GM12878 (cell line): ENCODE measurements around the gene LARP7. TPM values are rescaled to one million over a fixed set of nuclear protein-coding genes. Genes with fewer than 3 reads are reported as not detected.

Source experiments
- ATAC-seq: fragments of 200-7000 bp; cut with Tn5 transposase; 3 replicates; pipeline ENCODE4 v1.9.1; 2020; ENCODE audit warnings: mild to moderate bottlenecking, moderate library complexity
- BruUV-seq: library from RNA; stranded (reverse); fragments of 400-500 nt; replicated peaks from 2 replicates; lab custom pipeline; 2021; lab: Mats Ljungman, UMichigan
- CTCF ChIA-PET: fragments of 300-600 bp; sonication (Branson Sonifier 250); formaldehyde crosslinking; extraction: SDS; loops from one replicate; lab custom pipeline; 2021; ENCODE audit warnings: inconsistent platforms; lab: Yijun Ruan, JAX
- POLR2A ChIA-PET: fragments of 350-600 bp; formaldehyde crosslinking; extraction: SDS; loops from one replicate; lab custom pipeline; 2021; ENCODE audit warnings: inconsistent platforms; lab: Charles Lee
- RAD21 ChIA-PET: fragments of 300-600 bp; sonication (Branson Sonifier 250); formaldehyde crosslinking; loops from one replicate; lab custom pipeline; 2023; ENCODE audit warnings: antibody characterized with exemption; ENCODE audit not compliant: unreplicated experiment; lab: Charles Lee
- SMC1A ChIA-PET: fragments of 300-600 bp; sonication (Branson Sonifier 250); formaldehyde crosslinking; loops from one replicate; lab custom pipeline; 2023; ENCODE audit not compliant: unreplicated experiment, uncharacterized antibody; lab: Charles Lee
- DNase-seq: peaks from one replicate; pipeline ENCODE4 v3.0.0-alpha.2; 2011; ENCODE audit warnings: low read depth, low spot score
- FAIRE-seq: peaks from 3 replicates; lab custom pipeline; 2011; peaks lifted over from hg19 to GRCh38; lab: Jason Lieb, UNC
- H2AFZ ChIP-seq: 2 replicates; pipeline ENCODE4 v1.6.0; 2011; ENCODE audit warnings: low read depth, low read length, control low read depth; ENCODE audit not compliant: control insufficient read depth
- H3K27ac ChIP-seq: 2 replicates; pipeline ENCODE4 v1.5.1; 2011; ENCODE audit warnings: control low read depth; ENCODE audit not compliant: control insufficient read depth, insufficient read depth
- H3K27me3 ChIP-seq, 2 experiments: replicated peaks in 1 of 2; 2 replicates each; pipeline versions ENCODE4 v1.6.0 to v1.6.1; 2011; ENCODE audit warnings: low read length in 1 of 2; ENCODE audit not compliant: control insufficient read depth in 2 of 2, insufficient read depth in 2 of 2
- H3K36me3 ChIP-seq, 2 experiments: 2 replicates each; pipeline ENCODE4 v1.5.1; 2011; ENCODE audit warnings: low read length in 1 of 2; ENCODE audit not compliant: control insufficient read depth in 2 of 2, insufficient read depth in 2 of 2
- H3K4me1 ChIP-seq: 2 replicates; pipeline ENCODE4 v1.6.1; 2011; ENCODE audit warnings: mild to moderate bottlenecking, low read length, moderate library complexity, mixed read lengths; ENCODE audit not compliant: control insufficient read depth, insufficient read depth
- H3K4me2 ChIP-seq: 2 replicates; pipeline ENCODE4 v1.6.0; 2011; ENCODE audit warnings: control low read depth; ENCODE audit not compliant: control insufficient read depth, insufficient read depth
- H3K4me3 ChIP-seq: fragments of 200-600 bp; sonication (generic); 2 replicates; pipeline ENCODE4 v1.5.1; 2016
- H3K79me2 ChIP-seq: 2 replicates; pipeline ENCODE4 v1.6.0; 2011; ENCODE audit warnings: low read length; ENCODE audit not compliant: control insufficient read depth, insufficient read depth
- H3K9ac ChIP-seq: 2 replicates; pipeline ENCODE4 v1.8.0; 2011; ENCODE audit warnings: low read length, control low read depth, mixed read lengths; ENCODE audit not compliant: control insufficient read depth, insufficient read depth
- H3K9me3 ChIP-seq: replicated peaks from 3 replicates; pipeline ENCODE4 v1.5.1; 2011; ENCODE audit warnings: mild to moderate bottlenecking, low read length; ENCODE audit not compliant: control insufficient read depth, insufficient read depth
- H4K20me1 ChIP-seq: 2 replicates; pipeline ENCODE4 v1.6.0; 2011; ENCODE audit not compliant: control insufficient read depth, insufficient read depth
- ATF2 ChIP-seq: IDR thresholded peaks from 2 replicates; pipeline ENCODE4 v1.6.1; 2012; ENCODE audit warnings: low read length, inconsistent platforms
- JUND ChIP-seq: IDR thresholded peaks from 2 replicates; pipeline ENCODE4 v1.6.1; 2012; ENCODE audit warnings: low read depth, mild to moderate bottlenecking, low read length, improper control_type of control experiment, moderate library complexity
- MAX ChIP-seq: IDR thresholded peaks from 2 replicates; pipeline ENCODE4 v1.6.1; 2012; ENCODE audit warnings: low read depth, low read length, improper control_type of control experiment
- NFYB ChIP-seq: IDR thresholded peaks from 2 replicates; pipeline ENCODE4 v1.6.1; 2011; ENCODE audit warnings: low read depth, mild to moderate bottlenecking, low read length, improper control_type of control experiment, moderate library complexity; ENCODE audit not compliant: insufficient read depth
- PAX5 ChIP-seq: IDR thresholded peaks from 2 replicates; pipeline ENCODE4 v1.6.1; 2011; ENCODE audit warnings: low read depth, low read length, borderline replicate concordance
- POLR2AphosphoS5 ChIP-seq: IDR thresholded peaks from 2 replicates; pipeline ENCODE4 v1.6.1; 2011; ENCODE audit warnings: mild to moderate bottlenecking, low read length, inconsistent platforms
- POU2F2 ChIP-seq: IDR thresholded peaks from 3 replicates; pipeline ENCODE4 v1.6.1; 2011; ENCODE audit warnings: low read depth, mild to moderate bottlenecking, low read length, borderline replicate concordance
- SIN3A ChIP-seq: IDR thresholded peaks from 2 replicates; pipeline ENCODE4 v1.6.1; 2012; ENCODE audit warnings: low read depth, low read length, improper control_type of control experiment
- SRF ChIP-seq, 2 experiments: IDR thresholded peaks; 2 replicates each; pipeline ENCODE4 v1.6.1; 2011; ENCODE audit warnings: low read depth in 2 of 2, low read length in 2 of 2, mild to moderate bottlenecking in 1 of 2, moderate library complexity in 1 of 2
- ZNF687 ChIP-seq: fragments of 450-650 bp; IDR thresholded peaks from 2 replicates; pipeline ENCODE4 v1.6.1; 2017; ENCODE audit warnings: mild to moderate bottlenecking, moderate library complexity
- WGBS: methylation state at CpG from one replicate; pipeline ENCODE4 v1.1.6; 2016; ENCODE audit warnings: low lambda C conversion rate; ENCODE audit not compliant: insufficient replicate concordance, insufficient coverage; ENCODE audit errors: missing lambda C conversion rate; 5-methylcytosine and 5-hydroxymethylcytosine counted together
- in situ Hi-C: fragments of 300-500 bp; cut with MboI; formaldehyde crosslinking; loops from 9 replicates; pipeline ENCODE4 v1.14.3; 2018; ENCODE audit warnings: mixed read lengths
- intact Hi-C: fragments of 100-400 bp; cut with micrococcal nuclease; formaldehyde crosslinking; loops from one replicate; pipeline ENCODE4 v1.14.2; 2022; ENCODE audit not compliant: unreplicated experiment
- polyA plus RNA-seq, 11 experiments: library from polyadenylated mRNA; depleted of rRNA in 4 of 11; unstranded in 6 of 11; stranded (reverse) in 5 of 11; fragments of >200 nt; fragmentation: Nextera tagmentation in 4 of 11; fragmentation: Illumina TruSeq in 1 of 11; extraction: Ambion mirVana in 4 of 11; extraction: Trizol in 1 of 11; gene quantifications; 1 replicate in 1 of 11; 2 replicates in 10 of 11; pipeline versions ENCODE4 v1.2.1 to v1.2.3, GENCODE V29; 2011 to 2016; ENCODE audit warnings: inconsistent platforms in 2 of 11, missing spikeins in 2 of 11, low read depth in 1 of 11
- total RNA-seq, 4 experiments: library from RNA; depleted of rRNA in 3 of 4; stranded (reverse); fragments of >200 nt in 3 of 4; fragmentation: Illumina TruSeq in 1 of 4; extraction: Trizol in 1 of 4; gene quantifications; 2 replicates each; pipeline versions ENCODE4 v1.2.1 to v1.2.3, GENCODE V29; 2013 to 2021

LARP7 gene
- total and polyA plus RNA-seq, 10 of the 15 experiments (the other 5 are each of a cell fraction or from before 2014, with no cell fraction given), result 27.8 to 107 (median 61.8) TPM

GRCh38 chr4:112650332-112650731 lies 13.4 kb downstream of the LARP7 start:
- no peak for DNase-seq
- CTCF ChIA-PET, result no interaction called here
- BruUV-seq, result no TSS peak
- intact Hi-C loops, result no loop called here
- Histone ChIP-seq H2AFZ (no peak overlapping the region), H4K20me1 (no peaks in the 10 kb centered on the region), H3K36me3 (peaks cover 3 to 20% of the 10 kb centered on the region in 2 experiments), H3K9ac (no peak overlapping the region), H3K79me2 (no peaks in the 10 kb centered on the region), H3K9me3 (no peaks in the 10 kb centered on the region), H3K4me1 (no peaks in the 10 kb centered on the region), H3K27me3 (no peaks in the 10 kb centered on the region), H3K4me3 (no peak overlapping the region), H3K4me2 (no peak overlapping the region), H3K27ac (no peak overlapping the region)
- SMC1A ChIA-PET, result no interaction called here
- in situ Hi-C loops, result no loop called here
- POLR2A ChIA-PET, result no interaction called here
- FAIRE-seq, result no peak
- no peak for TF ChIP-seq POLR2AphosphoS5
- TF ChIP-seq ZNF687, result no peak
- no peak for TF ChIP-seq JUND
- no peak for TF ChIP-seq MAX
- no peak for TF ChIP-seq SIN3A
- TF ChIP-seq POU2F2, result no peak
- TF ChIP-seq SRF (IDR thresholded peaks at IDR 0.05; ENCODE audit: low read depth in 2 of 2, low read length in 2 of 2), result no peak
- TF ChIP-seq NFYB, result no peak
- TF ChIP-seq PAX5, result no peak
- TF ChIP-seq ATF2, result no peak
- WGBS, result 94% methylated on average over 4 of the region's 4 CpGs
- RAD21 ChIA-PET, result no interaction called here
- no peak for ATAC-seq
